Astrocyte (in vitro differentiated cells and primary cell): ENCODE data around the gene EVA1B.

Experiments used
- CTCF ChIP-seq: IDR thresholded peaks from 2 replicates; pipeline ENCODE4 v1.5.1; 2011; ENCODE audit warnings: low read depth, mild to moderate bottlenecking, inconsistent platforms, low read length, moderate library complexity; ENCODE audit not compliant: insufficient read depth
- EZH2 ChIP-seq: IDR thresholded peaks from 2 replicates; pipeline ENCODE4 v1.6.1; 2012; ENCODE audit warnings: mild to moderate bottlenecking, low read length, inconsistent platforms; ENCODE audit not compliant: insufficient read depth

DNA sequence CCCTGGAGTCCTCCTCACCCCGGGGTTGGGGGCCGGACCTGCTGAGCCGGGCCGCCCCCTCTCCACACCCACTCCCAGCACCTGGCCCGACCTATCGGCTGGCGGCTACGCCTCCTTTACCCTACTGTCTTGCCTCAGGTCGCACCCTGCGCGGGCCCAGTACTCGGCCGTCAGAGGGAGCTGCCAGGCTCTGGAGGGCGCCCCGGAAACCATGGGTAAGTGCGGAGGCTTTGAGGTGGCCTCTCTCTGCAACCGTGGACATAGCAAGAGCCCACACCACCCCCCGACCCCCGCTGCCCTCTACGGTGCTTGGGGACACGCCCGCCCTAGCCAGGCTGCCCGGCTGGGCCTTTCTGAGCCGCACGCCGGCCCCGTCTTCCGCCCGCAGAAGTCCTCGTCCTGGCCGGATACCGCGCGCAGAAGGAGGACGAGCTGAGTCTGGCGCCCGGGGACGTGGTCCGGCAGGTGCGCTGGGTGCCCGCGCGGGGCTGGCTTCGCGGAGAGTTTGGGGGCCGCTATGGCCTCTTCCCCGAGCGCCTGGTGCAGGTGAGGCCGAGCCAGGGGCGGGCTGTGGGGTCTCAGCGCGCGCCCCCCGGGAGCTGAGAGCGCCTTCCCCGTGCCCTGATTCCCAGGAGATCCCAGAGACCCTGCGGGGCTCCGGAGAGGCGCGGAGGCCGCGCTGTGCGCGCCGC is 17.1 kb downstream of the EVA1B start, which contains the start of gene SH3D21:
- TF ChIP-seq CTCF (no peak), EZH2 (no peak)
